ENCODE data around the gene FOXO3B.
"Not testable (repeated sequence)": the region's sequence is repeated elsewhere in the genome, so short reads cannot be mapped to it uniquely, and the experiment has no call there.

DNA sequence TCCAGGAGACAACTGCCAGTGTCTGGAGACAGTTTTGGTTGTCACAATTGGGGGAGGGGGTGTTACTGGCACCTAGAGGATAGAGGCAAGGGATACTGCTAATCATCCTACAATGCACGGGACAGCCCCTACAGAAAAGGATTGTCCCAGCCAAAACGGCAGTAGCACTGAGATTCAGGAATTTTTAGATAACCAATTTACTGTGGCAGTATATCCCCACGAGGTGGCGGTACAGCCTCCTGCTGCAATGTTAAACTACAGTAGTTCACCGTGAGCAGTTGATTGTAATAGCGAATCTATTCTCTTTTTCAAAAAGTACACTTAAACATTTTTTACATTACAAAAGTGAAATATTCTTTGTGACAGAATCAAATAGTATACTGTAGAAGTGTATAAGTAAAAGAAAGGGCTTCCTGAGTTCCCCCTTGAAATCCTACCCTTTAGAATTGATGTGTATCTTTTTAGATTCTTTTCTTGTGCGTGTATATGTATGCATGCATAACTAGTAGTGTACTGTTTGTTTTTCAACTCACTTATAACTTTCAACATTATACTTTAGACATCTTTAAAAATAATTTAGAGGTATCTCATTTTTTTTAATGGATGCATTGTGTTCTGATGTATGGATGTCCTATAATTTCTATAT is 30.4 kb upstream of the FOXO3B start:
- TF ChIP-seq, protein P1, sequence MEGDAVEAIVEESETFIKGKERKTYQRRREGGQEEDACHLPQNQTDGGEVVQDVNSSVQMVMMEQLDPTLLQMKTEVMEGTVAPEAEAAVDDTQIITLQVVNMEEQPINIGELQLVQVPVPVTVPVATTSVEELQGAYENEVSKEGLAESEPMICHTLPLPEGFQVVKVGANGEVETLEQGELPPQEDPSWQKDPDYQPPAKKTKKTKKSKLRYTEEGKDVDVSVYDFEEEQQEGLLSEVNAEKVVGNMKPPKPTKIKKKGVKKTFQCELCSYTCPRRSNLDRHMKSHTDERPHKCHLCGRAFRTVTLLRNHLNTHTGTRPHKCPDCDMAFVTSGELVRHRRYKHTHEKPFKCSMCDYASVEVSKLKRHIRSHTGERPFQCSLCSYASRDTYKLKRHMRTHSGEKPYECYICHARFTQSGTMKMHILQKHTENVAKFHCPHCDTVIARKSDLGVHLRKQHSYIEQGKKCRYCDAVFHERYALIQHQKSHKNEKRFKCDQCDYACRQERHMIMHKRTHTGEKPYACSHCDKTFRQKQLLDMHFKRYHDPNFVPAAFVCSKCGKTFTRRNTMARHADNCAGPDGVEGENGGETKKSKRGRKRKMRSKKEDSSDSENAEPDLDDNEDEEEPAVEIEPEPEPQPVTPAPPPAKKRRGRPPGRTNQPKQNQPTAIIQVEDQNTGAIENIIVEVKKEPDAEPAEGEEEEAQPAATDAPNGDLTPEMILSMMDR (IDR thresholded peaks at IDR 0.05; ENCODE audit: low read depth, low read length, poor library complexity, severe bottlenecking) = peak; percentile 38
- TF ChIP-seq EZH2phosphoT487 (IDR thresholded peaks at IDR 0.05; ENCODE audit: borderline replicate concordance, low read length) = not testable (repeated sequence)

All from DOHH2 (cell line).